DMS79 treated with DMSO at 0.1 percent for 48 hours (cell line): Measurements from ENCODE around the gene KIRREL3.
"Not testable (repeated sequence)": the region's sequence is repeated elsewhere in the genome, so short reads cannot be mapped to it uniquely, and the experiment has no call there.

ENCODE experiments used
- DNase-seq: peaks from one replicate; lab custom pipeline; 2025; lab: John Stamatoyannopoulos, UW

The KIRREL3 gene

DNA sequence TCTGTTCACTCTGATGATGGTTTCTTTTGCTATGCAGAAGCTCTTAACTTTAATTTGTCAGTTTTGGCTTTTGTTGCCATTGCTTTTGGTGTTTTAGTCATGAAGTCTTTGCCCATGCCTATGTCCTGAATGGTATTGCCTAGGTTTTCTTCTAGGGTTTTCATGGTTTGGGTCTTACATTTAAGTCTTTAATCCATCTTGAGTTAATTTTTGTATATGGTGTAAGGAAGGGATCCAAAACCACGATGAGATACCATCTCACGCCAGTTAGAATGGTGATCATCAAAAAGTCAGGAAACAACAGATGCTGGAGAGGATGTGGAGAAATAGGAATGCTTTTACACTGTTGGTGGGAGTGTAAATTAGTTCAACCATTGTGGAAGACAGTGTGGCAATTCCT, 48.0 kb downstream of the KIRREL3 start:
- DNase-seq = not testable (repeated sequence)

DNA sequence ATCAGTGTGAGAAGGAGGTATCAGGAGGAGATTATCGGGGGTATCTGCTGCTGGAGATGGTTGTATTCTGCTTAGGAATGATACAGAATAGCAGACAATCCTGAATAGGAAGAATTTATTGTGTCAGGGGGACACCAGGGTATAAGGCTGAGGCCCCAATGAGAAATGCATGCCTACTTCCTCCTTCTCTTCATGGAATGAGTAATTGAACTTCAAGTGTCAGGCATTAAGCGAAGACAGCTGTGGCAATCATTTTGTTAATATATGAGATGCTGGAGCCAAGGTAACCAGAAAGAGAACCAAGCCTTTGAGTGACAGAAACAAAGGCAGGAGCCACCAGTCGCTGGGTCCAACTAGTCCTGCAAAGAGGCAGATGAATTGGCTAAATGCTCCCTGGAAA, 49.1 kb downstream of the KIRREL3 start:
- no peak for DNase-seq

- no peak for DNase-seq
Measured at GRCh38 chr11:126949066-126949891, 51.3 kb downstream of the KIRREL3 start.

GRCh38 chr11:126948563-126948962, 52.0 kb downstream of the KIRREL3 start:
- DNase-seq = no peak

GRCh38 chr11:126945319-126945718, 55.3 kb downstream of the KIRREL3 start:
- no peak for DNase-seq

GRCh38 chr11:126943316-126943715, 57.3 kb downstream of the KIRREL3 start:
- DNase-seq = no peak

DNA sequence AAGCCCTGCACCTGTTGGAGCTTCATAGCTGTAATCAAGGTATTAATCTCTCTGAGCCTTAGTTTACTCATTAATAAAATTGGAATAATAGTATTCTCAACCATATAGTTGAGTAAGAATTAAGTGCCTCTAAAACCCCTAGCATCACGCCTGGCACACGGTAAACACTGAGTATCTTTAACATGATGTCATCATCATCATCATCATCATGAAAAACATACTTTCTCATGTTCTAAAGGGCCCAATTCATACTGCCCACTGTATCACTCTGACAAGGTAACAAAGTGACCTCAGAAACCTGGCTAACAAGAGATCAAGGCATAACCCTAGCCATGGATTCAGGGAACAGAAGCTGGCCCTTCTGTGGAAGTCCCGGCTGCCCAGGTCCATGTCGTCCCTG, 58.4 kb downstream of the KIRREL3 start:
- no peak for DNase-seq

DNA sequence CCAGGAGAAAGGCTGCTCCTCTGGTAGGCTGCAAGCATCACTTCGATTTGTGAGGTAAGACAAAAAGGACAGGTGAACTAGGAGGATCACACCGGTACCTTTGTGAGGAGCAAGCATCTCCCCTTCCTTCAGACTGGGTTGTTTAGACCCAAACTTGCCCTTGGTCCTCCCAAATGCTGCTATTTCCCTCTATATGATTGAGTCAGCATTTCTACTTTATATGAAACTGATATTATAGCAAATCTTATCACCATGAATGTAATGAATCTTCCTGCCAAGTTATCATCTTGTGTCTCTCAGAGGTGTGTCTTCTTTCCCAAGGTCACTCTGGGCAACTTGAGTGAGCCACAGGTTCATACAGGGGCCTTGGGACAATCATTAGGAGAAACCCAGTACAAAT, 61.0 kb downstream of the KIRREL3 start:
- DNase-seq = no peak

DNA sequence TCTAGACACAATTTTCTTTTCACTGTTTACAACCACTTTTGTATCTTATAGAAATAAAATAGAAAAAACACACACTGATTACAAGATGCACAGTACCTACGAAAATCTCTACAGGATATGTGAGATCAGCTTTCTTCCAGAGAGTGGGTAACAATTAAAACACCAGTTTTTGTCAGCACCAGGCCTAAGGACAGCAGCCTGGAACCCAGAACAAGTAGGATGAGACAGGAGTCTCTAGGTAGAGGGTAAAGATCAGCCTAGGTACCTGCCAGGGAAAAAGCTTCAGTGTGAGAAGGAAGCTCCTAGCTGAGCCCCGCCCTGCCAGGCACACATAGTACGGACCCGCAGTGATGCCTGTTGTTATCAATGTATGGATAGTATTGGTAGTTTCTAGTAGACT, 61.9 kb downstream of the KIRREL3 start:
- no peak for DNase-seq

GRCh38 chr11:126930091-126930841, 70.3 kb downstream of the KIRREL3 start:
- no peak for DNase-seq

GRCh38 chr11:126929179-126930061, 71.2 kb downstream of the KIRREL3 start:
- DNase-seq = peak; percentile 99

- DNase-seq = no peak
Measured at GRCh38 chr11:126927623-126928022, 72.9 kb downstream of the KIRREL3 start.

GRCh38 chr11:126926376-126926791, 74.2 kb downstream of the KIRREL3 start:
- DNase-seq = no peak

- no peak for DNase-seq
Measured at GRCh38 chr11:126925321-126926093, 75.1 kb downstream of the KIRREL3 start.

GRCh38 chr11:126924376-126925040, 76.1 kb downstream of the KIRREL3 start:
- DNase-seq = no peak

GRCh38 chr11:126920833-126921232, 79.7 kb downstream of the KIRREL3 start:
- no peak for DNase-seq

GRCh38 chr11:126919147-126919823, 81.3 kb downstream of the KIRREL3 start:
- DNase-seq = no peak

GRCh38 chr11:126918556-126918955, 82.0 kb downstream of the KIRREL3 start:
- DNase-seq = no peak

DNA sequence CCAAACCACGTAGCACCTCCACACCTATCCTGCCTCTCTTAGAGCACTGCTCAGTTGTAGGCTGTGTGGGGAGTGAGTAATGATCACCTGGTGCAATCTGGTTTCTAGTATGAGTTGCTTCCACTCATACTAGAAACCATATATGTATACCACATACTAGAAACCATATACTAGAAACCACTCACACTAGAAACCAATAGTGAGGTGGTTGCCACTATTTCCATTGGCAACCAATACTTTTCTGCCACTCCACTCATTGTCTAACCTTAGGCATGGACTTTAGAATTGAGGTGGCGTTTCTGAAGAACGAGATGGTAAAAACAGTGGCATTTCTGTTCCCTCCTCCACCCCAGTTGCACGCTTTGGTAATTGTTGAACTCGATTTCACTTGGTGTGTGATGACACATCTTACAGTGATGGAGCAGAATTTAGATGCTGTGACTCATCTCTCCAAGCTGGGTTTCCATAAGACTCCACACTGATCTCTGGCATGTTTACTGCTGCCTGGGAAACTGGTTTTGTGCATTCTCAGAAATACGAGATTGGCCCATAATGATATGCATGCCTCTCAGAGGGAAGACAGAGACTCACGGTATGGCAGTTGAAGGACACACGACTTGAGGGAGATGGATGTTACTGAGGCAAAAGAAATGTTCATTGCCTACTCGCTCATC, 82.9 kb downstream of the KIRREL3 start:
- no peak for DNase-seq

- no peak for DNase-seq
Measured at GRCh38 chr11:126915430-126915829, 85.1 kb downstream of the KIRREL3 start.
